Neural cell (in vitro differentiated cells): ENCODE measurements around the gene PLCL2. TPM values are rescaled to one million over a fixed set of nuclear protein-coding genes. Genes with fewer than 3 reads are reported as not detected.

Experiments used
- H2AFZ ChIP-seq: fragments of 200-600, 300-800 bp; sonication (generic), shearing (Covaris generic); 2 replicates; pipeline ENCODE4 v1.6.0; 2014; ENCODE audit warnings: low read depth, mild to moderate bottlenecking, antibody characterized with exemption, low read length, moderate library complexity
- H3F3A ChIP-seq: fragments of 200-600 bp; shearing (Covaris generic); 2 replicates; pipeline ENCODE4 v1.6.1; 2016; ENCODE audit warnings: mild to moderate bottlenecking, moderate library complexity, mixed read lengths, antibody characterized with exemption, low read length; ENCODE audit not compliant: insufficient read depth, poor library complexity, severe bottlenecking
- H3K27ac ChIP-seq: fragments of 200-600, 300-800 bp; sonication (generic), shearing (Covaris generic); 2 replicates; pipeline ENCODE4 v1.5.1; 2014; ENCODE audit warnings: mild to moderate bottlenecking, low read length, moderate library complexity
- H3K27me3 ChIP-seq: fragments of 300-800, 200-600 bp; sonication (generic), shearing (Covaris generic); 2 replicates; pipeline ENCODE4 v1.6.0; 2014; ENCODE audit warnings: mild to moderate bottlenecking, low read depth, low read length, moderate library complexity; ENCODE audit not compliant: insufficient read depth
- H3K36me3 ChIP-seq: fragments of 300-800, 200-600 bp; sonication (generic), shearing (Covaris generic); 2 replicates; pipeline ENCODE4 v1.5.1; 2014; ENCODE audit warnings: mild to moderate bottlenecking, antibody characterized with exemption, low read length, moderate library complexity; ENCODE audit not compliant: insufficient read depth
- H3K4me2 ChIP-seq: fragments of 300-800, 200-600 bp; sonication (generic), shearing (Covaris generic); 2 replicates; pipeline ENCODE4 v1.6.0; 2014; ENCODE audit warnings: mild to moderate bottlenecking, low read length
- H3K4me3 ChIP-seq: fragments of 300-800, 200-600 bp; sonication (generic), shearing (Covaris generic); 2 replicates; pipeline ENCODE4 v1.5.1; 2014; ENCODE audit warnings: mild to moderate bottlenecking, low read length, moderate library complexity
- H3K79me2 ChIP-seq: fragments of 200-600 bp; shearing (Covaris generic); replicated peaks from 2 replicates; pipeline ENCODE4 v1.6.0; 2014; ENCODE audit warnings: mild to moderate bottlenecking, low read length, moderate library complexity; ENCODE audit not compliant: insufficient read depth
- H3K9ac ChIP-seq: fragments of 300-800, 200-600 bp; sonication (generic), shearing (Covaris generic); 2 replicates; pipeline ENCODE4 v1.6.1; 2016; ENCODE audit warnings: mild to moderate bottlenecking, low read length, mixed read lengths
- H3K9me2 ChIP-seq: fragments of 200-600 bp; shearing (Covaris generic); 2 replicates; pipeline ENCODE4 v1.6.1; 2016; ENCODE audit warnings: mild to moderate bottlenecking, low read length, mixed read lengths; ENCODE audit not compliant: insufficient read depth
- H3K9me3 ChIP-seq: fragments of 200-600, 300-800 bp; sonication (generic), shearing (Covaris generic); 2 replicates; pipeline ENCODE4 v1.6.1; 2016; ENCODE audit warnings: mild to moderate bottlenecking, mixed run types, low read length, moderate library complexity, mixed read lengths
- H4K20me1 ChIP-seq: fragments of 200-600 bp; shearing (Covaris generic); 2 replicates; pipeline ENCODE4 v1.6.1; 2016; ENCODE audit warnings: mild to moderate bottlenecking, mixed run types; ENCODE audit not compliant: insufficient read depth
- CTCF ChIP-seq: fragments of 450-650 bp; IDR thresholded peaks from 2 replicates; pipeline ENCODE4 v1.5.1; 2014; ENCODE audit warnings: antibody characterized with exemption, mild to moderate bottlenecking, moderate library complexity; ENCODE audit not compliant: poor library complexity, severe bottlenecking
- EP300 ChIP-seq: fragments of 450-650 bp; conservative IDR thresholded peaks from 2 replicates; pipeline ENCODE4 v1.6.1; 2014; ENCODE audit warnings: antibody characterized with exemption, mild to moderate bottlenecking, moderate library complexity; ENCODE audit not compliant: poor library complexity, severe bottlenecking
- EZH2 ChIP-seq: fragments of 200-600, 300-800 bp; shearing (Covaris generic), sonication (generic); IDR thresholded peaks from 2 replicates; pipeline ENCODE4 v1.6.1; 2014; ENCODE audit warnings: antibody characterized with exemption, low read length, borderline replicate concordance, mild to moderate bottlenecking; ENCODE audit not compliant: insufficient read depth, poor library complexity, severe bottlenecking
- MXI1 ChIP-seq: fragments of 450-650 bp; conservative IDR thresholded peaks from 2 replicates; pipeline ENCODE4 v1.6.1; 2014; ENCODE audit warnings: antibody characterized with exemption, mild to moderate bottlenecking; ENCODE audit not compliant: poor library complexity, severe bottlenecking
- POLR2AphosphoS5 ChIP-seq: IDR thresholded peaks from 2 replicates; pipeline ENCODE4 v1.6.1; 2012
- RAD21 ChIP-seq: fragments of 450-650 bp; conservative IDR thresholded peaks from 2 replicates; pipeline ENCODE4 v1.6.1; 2014; ENCODE audit warnings: antibody characterized with exemption, mild to moderate bottlenecking, moderate library complexity
- REST ChIP-seq: IDR thresholded peaks from 2 replicates; pipeline ENCODE4 v1.6.1; 2012; ENCODE audit warnings: borderline replicate concordance
- SMC3 ChIP-seq: fragments of 450-650 bp; conservative IDR thresholded peaks from 2 replicates; pipeline ENCODE4 v1.6.1; 2014; ENCODE audit warnings: antibody characterized with exemption, mild to moderate bottlenecking, moderate library complexity; ENCODE audit not compliant: poor library complexity
- TAF1 ChIP-seq: IDR thresholded peaks from 2 replicates; pipeline ENCODE4 v1.6.1; 2012; ENCODE audit warnings: low read depth
- polyA plus RNA-seq: library from polyadenylated mRNA; depleted of rRNA; stranded (reverse); fragments of >200 nt; gene quantifications from 2 replicates; pipeline ENCODE4 v1.2.3, GENCODE V29; 2014

The PLCL2 gene
- polyA plus RNA-seq, 1 donor from 2014 or later, result 69.8 TPM

DNA sequence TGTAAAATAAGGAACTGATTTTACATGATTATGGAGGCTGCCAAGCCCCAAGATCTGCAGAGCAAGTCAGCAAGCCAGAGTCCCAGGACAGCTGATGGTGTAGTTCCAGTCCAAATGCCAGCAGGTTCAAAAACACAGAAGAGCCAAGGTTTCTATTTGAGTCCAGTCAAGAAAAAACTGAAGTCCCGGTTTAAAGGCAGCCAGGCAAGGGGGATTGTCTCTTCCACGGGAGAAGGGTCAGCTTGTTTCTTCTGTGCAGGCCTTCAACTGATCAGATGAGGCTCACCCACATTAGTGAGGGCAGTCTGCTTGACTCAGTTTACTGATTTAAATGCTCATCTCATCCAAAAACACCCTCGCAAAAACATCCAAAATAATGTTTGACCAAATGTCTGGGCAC is 246.2 kb downstream of the PLCL2 start:
- Histone ChIP-seq H3K9me2 (no peaks in the 10 kb centered on the region), H2AFZ (no peak overlapping the region), H3K4me2 (no peak overlapping the region), H3K9me3 (no peaks in the 10 kb centered on the region), H3K9ac (no peak overlapping the region), H3K79me2 (no peaks in the 10 kb centered on the region), H3K27me3 (peaks cover 3% of the 10 kb centered on the region), H3K27ac (no peak overlapping the region), H3F3A (no peaks in the 10 kb centered on the region), H3K36me3 (no peaks in the 10 kb centered on the region), H3K4me3 (no peak overlapping the region), H4K20me1 (no peaks in the 10 kb centered on the region)
- TF ChIP-seq EZH2, result no peak
- TF ChIP-seq POLR2AphosphoS5, result no peak
- TF ChIP-seq CTCF, result no peak
- no peak for TF ChIP-seq RAD21
- TF ChIP-seq MXI1, result no peak
- TF ChIP-seq TAF1, result no peak
- no peak for TF ChIP-seq EP300
- no peak for TF ChIP-seq REST
- TF ChIP-seq SMC3, result no peak

GRCh38 chr3:17132286-17133115 is 247.7 kb downstream of the PLCL2 start:
- Histone ChIP-seq H4K20me1 (no peaks in the 10 kb centered on the region), H3K9me3 (no peaks in the 10 kb centered on the region), H3K27ac (no peak overlapping the region), H3K4me2 (no peak overlapping the region), H3K36me3 (no peaks in the 10 kb centered on the region), H3K79me2 (no peaks in the 10 kb centered on the region), H3K4me3 (no peak overlapping the region), H3F3A (no peaks in the 10 kb centered on the region), H3K27me3 (no peaks in the 10 kb centered on the region), H2AFZ (no peak overlapping the region), H3K9me2 (no peaks in the 10 kb centered on the region), H3K9ac (no peak overlapping the region)
- TF ChIP-seq REST, result no peak
- no peak for TF ChIP-seq SMC3
- no peak for TF ChIP-seq RAD21
- TF ChIP-seq CTCF, result no peak
- no peak for TF ChIP-seq MXI1
- TF ChIP-seq POLR2AphosphoS5, result no peak
- no peak for TF ChIP-seq EP300
- no peak for TF ChIP-seq TAF1
